Measurements from ENCODE around the gene HPCAL4. TPM values are rescaled to one million over a fixed set of nuclear protein-coding genes. Genes with fewer than 3 reads are reported as not detected.

The HPCAL4 gene
- total RNA-seq, 1 donor from 2014 or later, result not detected

- intact Hi-C loops (cut with micrococcal nuclease), result no loop called here
- ChIA-PET POLR2A (no interaction called here), CTCF (no interaction called here)
- Mint-ChIP-seq H3K4me3 (no peak overlapping the region), H3K27me3 (peaks cover 26% of the 10 kb centered on the region), H3K27ac (no peak overlapping the region), H3K36me3 (ENCODE audit: low read depth) (no peaks in the 10 kb centered on the region), H3K4me1 (no peaks in the 10 kb centered on the region), H3K9me3 (no peaks in the 10 kb centered on the region)
- no peak for DNase-seq
- ATAC-seq (ENCODE audit: low read depth), result no peak
- no peak for TF ChIP-seq CTCF (IDR thresholded peaks at IDR 0.05)
Measured at GRCh38 chr1:39700348-39700747, 9.1 kb upstream of the HPCAL4 start.

DNA sequence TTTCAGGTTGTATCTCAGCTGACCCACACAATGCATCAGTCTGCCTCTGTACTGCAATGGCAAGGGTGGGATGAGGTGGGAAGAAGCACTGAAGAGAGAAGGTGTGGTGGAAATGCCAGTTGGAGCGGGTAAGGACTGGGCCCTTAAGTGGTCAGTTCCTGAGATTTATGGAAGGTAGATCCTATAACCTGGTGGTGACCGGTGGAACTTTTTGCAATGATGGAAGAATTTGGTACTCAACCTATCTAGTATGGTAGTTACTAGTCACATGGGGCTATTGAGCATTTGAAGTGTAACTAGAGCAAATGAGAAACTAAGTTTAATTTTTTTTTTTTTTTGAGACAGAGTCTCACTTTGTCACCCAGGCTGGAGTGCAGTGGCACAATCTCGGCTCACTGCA, 8.2 kb upstream of the HPCAL4 start:
- Mint-ChIP-seq H3K27ac (no peak overlapping the region), H3K9me3 (no peaks in the 10 kb centered on the region), H3K4me1 (no peaks in the 10 kb centered on the region), H3K4me3 (no peak overlapping the region), H3K27me3 (peaks cover 29% of the 10 kb centered on the region), H3K36me3 (ENCODE audit: low read depth) (no peaks in the 10 kb centered on the region)
- DNase-seq (no peak), ATAC-seq (ENCODE audit: low read depth) (no peak)
- CTCF ChIA-PET, result no interaction called here
- POLR2A ChIA-PET, result no interaction called here
- no peak for TF ChIP-seq CTCF (IDR thresholded peaks at IDR 0.05)
- intact Hi-C loops (cut with micrococcal nuclease), result no loop called here

DNA sequence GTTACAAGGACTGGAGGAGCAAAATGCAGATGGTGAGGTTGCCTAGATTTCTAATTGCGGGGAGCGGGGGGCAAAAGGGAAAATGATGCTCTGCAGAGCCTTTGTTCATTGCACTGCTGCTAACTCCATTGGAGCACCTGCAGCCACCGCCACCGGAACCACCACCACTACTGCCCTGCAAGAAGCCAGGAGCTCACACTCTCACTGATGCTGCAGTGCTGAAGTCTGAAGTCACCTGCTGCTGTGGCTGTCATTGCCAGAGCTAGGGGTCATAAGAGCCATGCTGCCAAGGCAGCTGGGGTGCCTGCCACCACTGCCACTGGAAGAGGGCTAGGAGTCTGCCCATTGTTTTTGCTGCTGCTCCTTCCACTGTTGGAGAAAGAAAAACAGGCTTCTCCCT, 7.3 kb upstream of the HPCAL4 start:
- no peaks in the 10 kb centered on the region for H3K36me3 Mint-ChIP-seq (ENCODE audit: low read depth)
- no peaks in the 10 kb centered on the region for H3K9me3 Mint-ChIP-seq
- no peaks in the 10 kb centered on the region for H3K4me1 Mint-ChIP-seq
- POLR2A ChIA-PET, result no interaction called here
- intact Hi-C loops (cut with micrococcal nuclease), result no loop called here
- no peak overlapping the region for H3K27ac Mint-ChIP-seq
- no peak for DNase-seq
- H3K4me3 Mint-ChIP-seq, result no peak overlapping the region
- CTCF ChIA-PET, result no interaction called here
- no peak for ATAC-seq (ENCODE audit: low read depth)
- H3K27me3 Mint-ChIP-seq, result peaks cover 32% of the 10 kb centered on the region
- TF ChIP-seq CTCF (IDR thresholded peaks at IDR 0.05), result no peak

GRCh38 chr1:39696448-39696847, 5.2 kb upstream of the HPCAL4 start:
- H3K4me3 Mint-ChIP-seq, result no peak overlapping the region
- no peak overlapping the region for H3K27ac Mint-ChIP-seq
- no peak for TF ChIP-seq CTCF (IDR thresholded peaks at IDR 0.05)
- H3K27me3 Mint-ChIP-seq, result peaks cover 41% of the 10 kb centered on the region
- intact Hi-C loops (cut with micrococcal nuclease), result no loop called here
- peaks cover 8% of the 10 kb centered on the region for H3K4me1 Mint-ChIP-seq
- no peak for DNase-seq
- ChIA-PET POLR2A (no interaction called here), CTCF (interaction anchor here (0.6 kb wide), 1 partner anchor 1625 kb away, joined by 3 read pairs; no protein-coding TSS in a partner anchor)
- ATAC-seq (ENCODE audit: low read depth), result no peak
- no peaks in the 10 kb centered on the region for H3K9me3 Mint-ChIP-seq
- H3K36me3 Mint-ChIP-seq (ENCODE audit: low read depth), result no peaks in the 10 kb centered on the region

GRCh38 chr1:39695016-39695415, 3.8 kb upstream of the HPCAL4 start:
- H3K27me3 Mint-ChIP-seq, result peaks cover 51% of the 10 kb centered on the region
- H3K4me3 Mint-ChIP-seq, result no peak overlapping the region
- TF ChIP-seq CTCF (IDR thresholded peaks at IDR 0.05), result no peak
- no peaks in the 10 kb centered on the region for H3K9me3 Mint-ChIP-seq
- ATAC-seq (ENCODE audit: low read depth), result no peak
- H3K4me1 Mint-ChIP-seq, result peaks cover 19% of the 10 kb centered on the region
- POLR2A ChIA-PET, result no interaction called here
- CTCF ChIA-PET, result no interaction called here
- intact Hi-C loops (cut with micrococcal nuclease), result no loop called here
- no peaks in the 10 kb centered on the region for H3K36me3 Mint-ChIP-seq (ENCODE audit: low read depth)
- peak overlapping the region; percentile 19 for H3K27ac Mint-ChIP-seq
- no peak for DNase-seq

Measured in activated B cell treated with CpG ODN at 0.5 μM for 24 hours (primary cell).